Activated CD8-positive, alpha-beta memory T cell treated with anti-CD3 and anti-CD28 coated beads for 36 hours (primary cell): Measurements from ENCODE around the gene EBPL. TPM values are rescaled to one million over a fixed set of nuclear protein-coding genes. Genes with fewer than 3 reads are reported as not detected.
"Not testable (repeated sequence)": the region's sequence is repeated elsewhere in the genome, so short reads cannot be mapped to it uniquely, and the experiment has no call there.

ENCODE experiments used
- CTCF ChIA-PET: fragments of 350-600 bp; sonication (Branson Sonifier 250); formaldehyde crosslinking; loops from one replicate; lab custom pipeline; 2021; ENCODE audit warnings: antibody characterized with exemption; lab: Charles Lee
- POLR2A ChIA-PET: fragments of 350-600 bp; sonication (Branson Sonifier 250); formaldehyde crosslinking; loops from one replicate; lab custom pipeline; 2021; ENCODE audit warnings: antibody characterized with exemption; lab: Charles Lee
- total RNA-seq, 2 experiments: library from RNA; stranded (reverse); gene quantifications; one replicate each; pipeline ENCODE4 v1.2.3, GENCODE V29; 2021

EBPL gene
- total RNA-seq, 2 experiments from 2014 or later: 53.0 to 57.3 TPM

DNA sequence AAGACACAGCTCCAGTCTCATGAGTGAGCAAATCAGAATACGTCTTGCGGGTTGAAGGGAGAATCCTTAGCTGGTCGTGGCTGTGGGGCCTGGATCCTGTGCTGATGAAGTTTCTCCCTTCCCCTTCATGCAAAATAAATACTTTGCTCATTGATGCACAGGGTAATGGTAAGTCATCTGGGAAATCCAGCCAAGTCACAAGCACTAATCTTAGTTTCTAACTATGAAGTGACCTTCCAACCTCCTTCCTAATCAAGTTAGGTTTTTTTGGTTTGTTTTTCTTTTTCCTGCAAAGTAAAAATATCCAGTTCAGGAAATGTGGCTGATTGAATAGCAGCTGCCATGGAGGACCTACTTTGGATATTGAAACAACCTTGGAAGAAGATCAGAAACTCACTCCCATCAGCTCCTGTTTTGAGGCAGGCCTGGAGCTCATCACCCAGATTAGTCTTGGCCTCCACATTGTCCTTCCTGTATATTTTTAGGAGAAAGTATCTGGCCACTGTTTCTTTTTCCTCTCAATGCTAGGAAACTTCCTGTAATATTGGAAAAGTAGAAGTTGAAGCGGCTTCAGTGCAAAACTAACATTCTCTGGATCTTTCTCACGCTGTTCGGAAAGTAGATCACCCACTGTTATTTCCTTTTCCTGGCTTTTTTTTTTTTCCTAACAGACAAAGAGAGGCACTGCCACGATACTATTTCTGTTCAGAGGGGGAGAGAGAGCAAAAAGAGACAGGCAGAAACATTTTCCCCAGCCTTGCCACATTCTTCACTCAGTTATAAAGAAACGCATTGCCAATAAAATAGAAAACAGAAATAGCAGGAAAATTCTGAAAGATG is 75.2 kb downstream of the EBPL start:
- ChIA-PET CTCF (interaction anchor here (0.7 to 1.2 kb wide), 2 partner anchors 9 to 17 kb away, joined by 3 to 4 read pairs; no protein-coding TSS in a partner anchor), POLR2A (no interaction called here)

DNA sequence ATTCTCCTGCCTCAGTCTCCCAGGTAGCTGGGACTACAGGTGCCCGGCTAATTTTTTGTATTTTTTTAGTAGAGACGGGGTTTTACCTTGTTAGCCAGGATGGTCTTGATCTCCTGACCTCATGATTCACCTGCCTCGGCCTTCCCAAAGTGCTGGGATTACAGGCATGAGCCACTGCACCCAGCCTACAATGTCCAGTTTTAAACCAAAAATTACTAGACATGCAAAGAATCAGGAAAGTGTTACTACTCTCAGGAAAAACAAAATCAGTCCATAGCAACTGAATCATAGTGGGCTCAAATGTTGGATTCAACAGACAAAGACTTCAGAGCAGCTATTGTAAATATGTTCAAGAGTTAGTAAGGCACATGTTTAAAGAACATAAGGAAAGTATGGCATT is 79.2 kb downstream of the EBPL start:
- CTCF ChIA-PET: interaction anchor here (0.9 kb wide), 1 partner anchor 144 kb away, joined by 3 read pairs; no protein-coding TSS in a partner anchor
- POLR2A ChIA-PET: not testable (repeated sequence)

Other genes starting within 250 kb of the EBPL start
- 1 to 10 TPM; 5.6 to 5.7 TPM for gene CAB39L, start 247.4 kb downstream of the EBPL start, total RNA-seq
- gene SETDB2, start 247.2 kb downstream of the EBPL start, total RNA-seq: 10 to 100 TPM; 11.1 to 11.2 TPM
- gene PHF11, start 195.5 kb downstream of the EBPL start, total RNA-seq: 10 to 100 TPM; 43.6 to 49.6 TPM
- gene RCBTB1, start 105.9 kb downstream of the EBPL start, total RNA-seq: 10 to 100 TPM; 17.6 to 19.5 TPM
- under 1 TPM; 0.19 to 0.34 TPM for gene ARL11, start 63.0 kb downstream of the EBPL start, total RNA-seq
- gene KPNA3, start 101.2 kb upstream of the EBPL start, total RNA-seq: 10 to 100 TPM; 65.2 to 67.3 TPM
- gene SPRYD7, start 244.9 kb upstream of the EBPL start, total RNA-seq: 10 to 100 TPM in 1 of 2 experiments, 1 to 10 TPM in 1; 9.6 to 10.4 TPM